ENCODE results near the gene TSPY1. TPM values are rescaled to one million over a fixed set of nuclear protein-coding genes. Genes with fewer than 3 reads are reported as not detected.
"Not testable (repeated sequence)": the region's sequence is repeated elsewhere in the genome, so short reads cannot be mapped to it uniquely, and the experiment has no call there.

The TSPY1 gene
- total and polyA plus RNA-seq, 2 of the 8 experiments (the other 6 are each of a cell fraction or from before 2014, with no cell fraction given) = not detected

- 92% methylated on average over 6 of the region's 12 CpGs; no CpG with 5 or more reads in 1 of the 2 experiments for WGBS, 2 experiments (ENCODE audit: extremely low coverage in 1 of 2, insufficient coverage in 1 of 2, insufficient read length in 1 of 2, insufficient replicate concordance in 2 of 2, low coverage in 1 of 2, low lambda C conversion rate in 2 of 2, missing lambda C conversion rate in 1 of 2)
Observed at GRCh38 chrY:9516287-9516686, 49.5 kb downstream of the TSPY1 start.

More at GRCh38 chrY:9516287-9516686, 49.5 kb downstream of the TSPY1 start:
- H2AFZ ChIP-seq (ENCODE audit: low read length); H3K4ac ChIP-seq (replicated peaks; ENCODE audit: insufficient read length, low read depth, low read length); H3K36me3 ChIP-seq (ENCODE audit: control insufficient read depth in 2 of 4, insufficient read depth in 4 of 4, low read length in 3 of 4); H3K4me1 ChIP-seq (replicated peaks in 1 of 4; ENCODE audit: control insufficient read depth in 3 of 4, insufficient read depth in 4 of 4, low read length in 3 of 4); H2BK12ac ChIP-seq (ENCODE audit: low read depth, low read length); CTCF ChIA-PET (ENCODE audit: partially characterized antibody); H4K91ac ChIP-seq (replicated peaks; ENCODE audit: insufficient read length, low read length); DNase-seq (ENCODE audit: low read depth in 1 of 2, low spot score in 2 of 2); H2BK120ac ChIP-seq (replicated peaks; ENCODE audit: low read depth, low read length); H3K4me3 ChIP-seq (ENCODE audit: extremely low read depth in 1 of 4, insufficient read depth in 2 of 4, low read depth in 3 of 4, low read length in 4 of 4); H3K9ac ChIP-seq (replicated peaks in 1 of 4; ENCODE audit: extremely low read depth in 1 of 4, low read depth in 3 of 4, low read length in 3 of 4); H3K9me3 ChIP-seq (ENCODE audit: insufficient read depth in 2 of 2, low read depth in 1 of 2, low read length in 1 of 2); POLR2A ChIA-PET (ENCODE audit: partially characterized antibody); H3K18ac ChIP-seq (ENCODE audit: extremely low read depth, low read length); H2BK5ac ChIP-seq (ENCODE audit: low read depth, low read length); H3K27ac ChIP-seq (ENCODE audit: low read depth, low read length); H4K5ac ChIP-seq (ENCODE audit: insufficient read length, low read depth, low read length); H3K23me2 ChIP-seq (ENCODE audit: low read depth, low read length); FAIRE-seq; H3K4me2 ChIP-seq (ENCODE audit: insufficient read depth in 1 of 2, low read depth in 2 of 2, low read length in 2 of 2); H4K8ac ChIP-seq (ENCODE audit: extremely low read depth, insufficient read depth, low read length); H2AK5ac ChIP-seq (ENCODE audit: low read depth, low read length); H3K79me1 ChIP-seq (ENCODE audit: low read depth, low read length); H2BK20ac ChIP-seq (ENCODE audit: low read length); H3K23ac ChIP-seq (ENCODE audit: insufficient read length); H3K79me2 ChIP-seq (ENCODE audit: control insufficient read depth in 1 of 2, insufficient read depth in 2 of 2, low read length in 2 of 2); H4K20me1 ChIP-seq (replicated peaks in 1 of 2; ENCODE audit: control insufficient read depth in 1 of 2, insufficient read depth in 2 of 2, low read length in 2 of 2); H2BK15ac ChIP-seq (ENCODE audit: low read length); H3K56ac ChIP-seq (replicated peaks; ENCODE audit: insufficient read length, low read depth, low read length); H3K14ac ChIP-seq (ENCODE audit: insufficient read length); H3K27me3 ChIP-seq (replicated peaks in 1 of 4; ENCODE audit: control insufficient read depth in 3 of 4, extremely low read depth in 1 of 4, insufficient read depth in 3 of 4, low read length in 3 of 4): not testable (repeated sequence)

Other genes starting within 250 kb of the TSPY1 start
- gene TSPY4, start 129.5 kb upstream of the TSPY1 start, total RNA-seq (2021; fragmentation: NEBNext Ultra II Directional; extraction: Animal tissue kit (Norgen Biotek cat#: 25700)) = not detected in 2 replicates
- gene TSPY4, start 129.5 kb upstream of the TSPY1 start, polyA plus RNA-seq (2011; rRNA removed) = not detected in 2 replicates
- gene TSPY8, start 109.2 kb upstream of the TSPY1 start, total RNA-seq (2021; fragmentation: NEBNext Ultra II Directional; extraction: Animal tissue kit (Norgen Biotek cat#: 25700)) = not detected in 2 replicates
- not detected in 2 replicates for gene TSPY8, start 109.2 kb upstream of the TSPY1 start, polyA plus RNA-seq (2011; rRNA removed)
- not detected in 2 replicates for gene TSPY3, start 68.5 kb upstream of the TSPY1 start, total RNA-seq (2021; fragmentation: NEBNext Ultra II Directional; extraction: Animal tissue kit (Norgen Biotek cat#: 25700))
- gene TSPY3, start 68.5 kb upstream of the TSPY1 start, polyA plus RNA-seq (2011; rRNA removed) = not detected in 2 replicates
- gene TSPY9, start 20.3 kb downstream of the TSPY1 start, total RNA-seq (2021; fragmentation: NEBNext Ultra II Directional; extraction: Animal tissue kit (Norgen Biotek cat#: 25700)) = not detected in 2 replicates
- not detected in 2 replicates for gene TSPY9, start 20.3 kb downstream of the TSPY1 start, polyA plus RNA-seq (2011; rRNA removed)
- gene TSPY10, start 60.9 kb downstream of the TSPY1 start, total RNA-seq (2021; fragmentation: NEBNext Ultra II Directional; extraction: Animal tissue kit (Norgen Biotek cat#: 25700)) = not detected in 2 replicates
- gene TSPY10, start 60.9 kb downstream of the TSPY1 start, polyA plus RNA-seq (2011; rRNA removed) = not detected in 2 replicates